Suprapubic skin (tissue), 4 donors: ENCODE measurements around the gene PTMS. TPM values are rescaled to one million over a fixed set of nuclear protein-coding genes. Genes with fewer than 3 reads are reported as not detected.

Experiments used
- DNase-seq, 2 donors: peaks; one replicate each; pipeline ENCODE4 v3.0.0-alpha.2; 2019; ENCODE audit warnings: low spot score in 2 of 2
- H3K27ac ChIP-seq: fragments of 200-600 bp; sonication (generic); one replicate; pipeline ENCODE4 v1.5.1; 2019
- H3K27me3 ChIP-seq: fragments of 200-600 bp; sonication (generic); one replicate; pipeline ENCODE4 v1.5.1; 2019
- H3K36me3 ChIP-seq: fragments of 200-600 bp; sonication (generic); one replicate; pipeline ENCODE4 v1.5.1; 2019
- H3K4me1 ChIP-seq: fragments of 200-600 bp; sonication (generic); one replicate; pipeline ENCODE4 v1.5.1; 2019
- H3K4me3 ChIP-seq: fragments of 200-600 bp; sonication (generic); one replicate; pipeline ENCODE4 v1.5.1; 2019; ENCODE audit warnings: mild to moderate bottlenecking
- H3K9me3 ChIP-seq: fragments of 200-600 bp; sonication (generic); one replicate; pipeline ENCODE4 v1.5.1; 2019
- CTCF ChIP-seq, 2 donors: fragments of 200-600 bp in 1 of 2; fragments of 450-650 bp in 1 of 2; sonication (generic) in 1 of 2; IDR thresholded peaks; one replicate each; pipeline ENCODE4 v1.5.1; 2016 to 2019; ENCODE audit warnings: antibody characterized with exemption in 2 of 2, mild to moderate bottlenecking in 1 of 2, moderate library complexity in 1 of 2
- EP300 ChIP-seq: sonication (generic); formaldehyde crosslinking; IDR thresholded peaks from one replicate; pipeline ENCODE4 v1.6.1; 2017; ENCODE audit warnings: antibody characterized with exemption
- POLR2A ChIP-seq, 2 donors: fragments of 450-650 bp; IDR thresholded peaks; one replicate each; pipeline ENCODE4 v1.6.1; 2017; ENCODE audit warnings: antibody characterized with exemption in 2 of 2, mild to moderate bottlenecking in 2 of 2, moderate library complexity in 2 of 2
- POLR2AphosphoS5 ChIP-seq, 3 donors: sonication (generic); formaldehyde crosslinking; IDR thresholded peaks; one replicate each; pipeline ENCODE4 v1.6.1; 2017; ENCODE audit warnings: antibody characterized with exemption in 3 of 3
- WGBS: methylation state at CpG from one replicate; pipeline ENCODE4 v1.1.5; 2018; 5-methylcytosine and 5-hydroxymethylcytosine counted together
- total RNA-seq, 4 donors: library from RNA; depleted of rRNA; stranded (reverse); fragments of >200 nt; gene quantifications; one replicate each; pipeline ENCODE4 v1.1.0, GENCODE V29; 2016

Gene PTMS
- total RNA-seq, 4 donors from 2014 or later: 91.2 to 128 (median 99.8) TPM

DNA sequence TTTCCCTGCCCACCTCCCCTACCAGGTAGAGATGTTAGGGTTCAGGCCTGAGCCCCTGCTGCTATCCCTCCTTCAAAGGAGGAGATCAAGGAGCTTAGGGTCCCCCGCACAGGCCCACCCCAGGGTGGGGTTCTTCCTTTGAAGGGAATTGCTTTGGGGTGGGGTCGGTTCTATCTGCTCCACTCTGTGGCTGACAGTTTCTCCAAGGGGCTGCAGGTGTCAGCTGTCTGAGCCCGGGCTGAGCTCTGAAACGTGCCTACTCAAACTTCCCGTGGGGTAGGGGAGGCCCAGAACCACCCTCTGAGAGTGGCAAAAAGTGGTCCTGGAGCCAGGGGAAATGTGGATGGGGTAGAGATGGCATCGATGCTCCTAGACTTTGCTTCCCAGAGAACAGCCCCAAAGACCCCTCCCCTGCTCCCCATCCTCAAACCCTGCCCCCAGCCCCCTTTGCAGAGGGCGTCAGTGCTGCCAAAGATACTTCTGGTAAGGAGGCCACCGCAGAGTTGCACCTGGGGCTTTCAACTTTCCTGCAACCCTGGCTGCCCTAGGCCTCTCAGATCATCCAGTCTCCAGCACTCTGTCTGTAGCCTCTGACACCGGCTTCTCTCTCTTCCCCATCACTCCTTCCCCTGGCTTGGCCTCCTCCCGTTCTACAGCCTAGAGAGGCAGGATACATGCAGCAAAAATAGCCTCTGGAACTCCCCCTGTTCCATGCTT lies 16.8 kb downstream of the PTMS start:
- peaks cover 16% of the 10 kb centered on the region for H3K4me1 ChIP-seq
- TF ChIP-seq POLR2AphosphoS5 (IDR thresholded peaks at IDR 0.05) (no peak), CTCF (IDR thresholded peaks at IDR 0.05) (no peak), POLR2A (IDR thresholded peaks at IDR 0.05) (no peak), EP300 (no peak)
- H3K9me3 ChIP-seq: no peaks in the 10 kb centered on the region
- no peaks in the 10 kb centered on the region for H3K27me3 ChIP-seq
- no peak overlapping the region for H3K4me3 ChIP-seq
- no peaks in the 10 kb centered on the region for H3K36me3 ChIP-seq
- no peak overlapping the region for H3K27ac ChIP-seq
- no peak for DNase-seq
- WGBS: 87% methylated on average over 8 of the region's 10 CpGs

GRCh38 chr12:6783828-6784227 lies 17.7 kb downstream of the PTMS start:
- Histone ChIP-seq H3K4me3 (no peak overlapping the region), H3K9me3 (no peaks in the 10 kb centered on the region), H3K27ac (no peak overlapping the region), H3K27me3 (no peaks in the 10 kb centered on the region), H3K36me3 (no peaks in the 10 kb centered on the region), H3K4me1 (peaks cover 7% of the 10 kb centered on the region)
- no peak for DNase-seq
- WGBS: 90% methylated on average over 9 of the region's 9 CpGs
- TF ChIP-seq EP300 (no peak), POLR2A (IDR thresholded peaks at IDR 0.05) (no peak), POLR2AphosphoS5 (IDR thresholded peaks at IDR 0.05) (no peak), CTCF (IDR thresholded peaks at IDR 0.05) (no peak)

GRCh38 chr12:6784296-6784695 lies 18.1 kb downstream of the PTMS start:
- 82% methylated on average over 5 of the region's 5 CpGs for WGBS
- Histone ChIP-seq H3K36me3 (no peaks in the 10 kb centered on the region), H3K27ac (no peak overlapping the region), H3K9me3 (no peaks in the 10 kb centered on the region), H3K4me3 (no peak overlapping the region), H3K27me3 (no peaks in the 10 kb centered on the region), H3K4me1 (peaks cover 3% of the 10 kb centered on the region)
- no peak for DNase-seq
- TF ChIP-seq EP300 (no peak), POLR2A (IDR thresholded peaks at IDR 0.05) (no peak), POLR2AphosphoS5 (IDR thresholded peaks at IDR 0.05) (no peak), CTCF (IDR thresholded peaks at IDR 0.05) (no peak)

- DNase-seq: no peak
- Histone ChIP-seq H3K27me3 (no peaks in the 10 kb centered on the region), H3K27ac (no peak overlapping the region), H3K9me3 (no peaks in the 10 kb centered on the region), H3K4me1 (no peaks in the 10 kb centered on the region), H3K4me3 (no peak overlapping the region), H3K36me3 (no peaks in the 10 kb centered on the region)
- 79% methylated on average over 5 of the region's 5 CpGs for WGBS
- no peak for TF ChIP-seq EP300
- no peak for TF ChIP-seq POLR2AphosphoS5 (IDR thresholded peaks at IDR 0.05)
- TF ChIP-seq POLR2A (IDR thresholded peaks at IDR 0.05): no peak
Measured at GRCh38 chr12:6784761-6785160, 18.6 kb downstream of the PTMS start.

DNA sequence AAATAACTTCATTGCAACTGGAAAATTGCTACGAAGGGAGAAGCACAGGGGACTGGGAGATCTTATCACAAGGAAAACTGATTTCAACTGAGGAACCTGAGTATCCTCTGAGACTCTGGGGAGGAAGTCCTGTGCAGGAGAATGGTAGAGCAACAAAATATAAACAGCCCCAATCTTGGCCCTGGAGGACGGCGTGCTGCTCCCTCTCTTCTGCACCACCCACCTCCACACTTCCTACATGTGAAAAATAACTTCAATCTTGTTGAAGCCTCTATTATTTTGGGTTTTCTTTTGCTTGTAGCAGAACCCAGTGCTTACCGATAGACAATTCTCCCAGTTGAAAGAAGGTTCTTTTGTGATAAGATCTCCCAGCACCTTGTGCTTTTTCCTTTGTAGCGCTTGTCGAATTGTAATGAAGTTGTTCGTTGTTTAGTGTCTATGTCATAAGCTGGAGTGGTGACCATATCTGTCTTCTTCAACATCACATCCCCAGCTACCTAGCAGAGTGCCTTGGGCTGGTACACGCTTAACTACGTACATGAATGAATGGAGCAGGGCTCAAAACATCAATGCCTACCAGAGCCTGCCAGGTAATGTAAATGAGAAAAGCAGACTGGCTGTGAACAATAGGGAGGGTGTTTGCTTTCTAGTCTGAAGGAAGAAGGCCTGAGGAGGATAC lies 20.4 kb downstream of the PTMS start:
- Histone ChIP-seq H3K27me3 (no peaks in the 10 kb centered on the region), H3K4me1 (no peaks in the 10 kb centered on the region), H3K27ac (no peak overlapping the region), H3K36me3 (no peaks in the 10 kb centered on the region), H3K4me3 (no peak overlapping the region), H3K9me3 (no peaks in the 10 kb centered on the region)
- TF ChIP-seq CTCF (IDR thresholded peaks at IDR 0.05): no peak
- no peak for TF ChIP-seq EP300
- no peak for TF ChIP-seq POLR2A (IDR thresholded peaks at IDR 0.05)
- no peak for TF ChIP-seq POLR2AphosphoS5 (IDR thresholded peaks at IDR 0.05)
- 76% methylated on average over 9 of the region's 9 CpGs for WGBS
- DNase-seq: no peak
